Measurements from ENCODE around the gene GPC1.
A peak's percentile ranks its signal among the peaks of the same experiment; 100 is the strongest.

GPC1 gene

GRCh38 chr2:240431661-240432424 lies 3.6 kb upstream of the GPC1 start:
- no peak for DNase-seq

- DNase-seq, result no peak
Observed at GRCh38 chr2:240432430-240432819, 3.0 kb upstream of the GPC1 start.

- DNase-seq, result no peak
Observed at GRCh38 chr2:240432820-240433801, 2.4 kb upstream of the GPC1 start.

- DNase-seq, result no peak
Observed at GRCh38 chr2:240433973-240434727, 1.3 kb upstream of the GPC1 start.

- peak; percentile 21 for DNase-seq
Observed at GRCh38 chr2:240434728-240435456, 571 bp upstream of the GPC1 start.

GRCh38 chr2:240435948-240436682 lies 652 bp downstream of the GPC1 start:
- DNase-seq, result no peak

- no peak for DNase-seq
Observed at GRCh38 chr2:240436683-240437550, 1.5 kb downstream of the GPC1 start.

- no peak for DNase-seq
Observed at GRCh38 chr2:240437551-240437860, 2.0 kb downstream of the GPC1 start.

GRCh38 chr2:240437861-240438809 lies 2.7 kb downstream of the GPC1 start:
- peak; percentile 70 for DNase-seq

- DNase-seq, result no peak
Observed at GRCh38 chr2:240438810-240439697, 3.6 kb downstream of the GPC1 start.

- no peak for DNase-seq
Observed at GRCh38 chr2:240439698-240440151, 4.3 kb downstream of the GPC1 start.

- DNase-seq, result no peak
Observed at GRCh38 chr2:240440251-240440650, 4.8 kb downstream of the GPC1 start.

- no peak for DNase-seq
Observed at GRCh38 chr2:240440704-240441320, 5.3 kb downstream of the GPC1 start.

- DNase-seq, result no peak
Observed at GRCh38 chr2:240441326-240441992, 6.0 kb downstream of the GPC1 start.

GRCh38 chr2:240441993-240442411 lies 6.5 kb downstream of the GPC1 start:
- DNase-seq, result no peak

GRCh38 chr2:240442891-240443715 lies 7.6 kb downstream of the GPC1 start:
- DNase-seq, result no peak

Data from OCI-M1 (cell line).